Fibroblast of skin of right biceps (primary cell): Measurements from ENCODE around the gene DNAJB8.

Source experiments
- DNase-seq: peaks from one replicate; pipeline ENCODE4 v3.0.0-alpha.2; 2013

Gene DNAJB8

GRCh38 chr3:128442070-128442469 is 24.6 kb downstream of the DNAJB8 start:
- no peak for DNase-seq

- DNase-seq, result no peak
Observed at GRCh38 chr3:128439226-128439625, 27.5 kb downstream of the DNAJB8 start.

GRCh38 chr3:128438488-128439072 is 28.1 kb downstream of the DNAJB8 start:
- DNase-seq, result no peak

GRCh38 chr3:128436214-128436613 is 30.5 kb downstream of the DNAJB8 start:
- no peak for DNase-seq

GRCh38 chr3:128435561-128435960 is 31.1 kb downstream of the DNAJB8 start:
- DNase-seq, result no peak

GRCh38 chr3:128435058-128435457 is 31.6 kb downstream of the DNAJB8 start:
- peak; percentile 17 for DNase-seq

GRCh38 chr3:128434524-128434923 is 32.2 kb downstream of the DNAJB8 start:
- DNase-seq, result no peak

GRCh38 chr3:128433837-128434165 is 32.9 kb downstream of the DNAJB8 start:
- DNase-seq, result no peak

- no peak for DNase-seq
Observed at GRCh38 chr3:128432971-128433836, 33.5 kb downstream of the DNAJB8 start.

GRCh38 chr3:128432301-128432970 is 34.3 kb downstream of the DNAJB8 start:
- no peak for DNase-seq

GRCh38 chr3:128431803-128432300 is 34.8 kb downstream of the DNAJB8 start:
- no peak for DNase-seq

GRCh38 chr3:128430731-128431130 is 36.0 kb downstream of the DNAJB8 start:
- DNase-seq, result no peak

GRCh38 chr3:128430301-128430700 is 36.4 kb downstream of the DNAJB8 start:
- DNase-seq, result no peak

- no peak for DNase-seq
Observed at GRCh38 chr3:128429751-128430150, 36.9 kb downstream of the DNAJB8 start.

GRCh38 chr3:128429275-128429674 is 37.4 kb downstream of the DNAJB8 start:
- DNase-seq, result no peak

GRCh38 chr3:128427872-128428822 is 38.5 kb downstream of the DNAJB8 start:
- no peak for DNase-seq

GRCh38 chr3:128427175-128427857 is 39.4 kb downstream of the DNAJB8 start:
- DNase-seq, result no peak

- DNase-seq, result peak; percentile 32
Observed at GRCh38 chr3:128426128-128426921, 40.4 kb downstream of the DNAJB8 start.

GRCh38 chr3:128425846-128426127 is 40.9 kb downstream of the DNAJB8 start:
- no peak for DNase-seq

- no peak for DNase-seq
Observed at GRCh38 chr3:128425142-128425845, 41.4 kb downstream of the DNAJB8 start.
